K562 (cell line): ENCODE results near the gene GRIP1. TPM values are rescaled to one million over a fixed set of nuclear protein-coding genes. Genes with fewer than 3 reads are reported as not detected.

Source experiments
- ATAC-seq: fragments of 200-7000 bp; cut with Tn5 transposase; 3 replicates; pipeline ENCODE4 v1.9.1; 2020; ENCODE audit warnings: moderate library complexity
- BruUV-seq: library from RNA; stranded (reverse); fragments of 400-500 nt; replicated peaks from 2 replicates; lab custom pipeline; 2021; lab: Mats Ljungman, UMichigan
- CTCF ChIA-PET: fragments of 300-600 bp; formaldehyde crosslinking; extraction: SDS; loops from one replicate; lab custom pipeline; 2021; ENCODE audit warnings: low intra/inter-chr PET ratio; lab: Yijun Ruan, JAX
- POLR2A ChIA-PET: fragments of 300-600, 350-650 bp; sonication (Branson Sonifier 250); formaldehyde crosslinking; extraction: SDS; loops from one replicate; lab custom pipeline; 2021; ENCODE audit warnings: antibody characterized with exemption, inconsistent platforms; lab: Yijun Ruan, JAX
- DNase-seq, 4 experiments: peaks; one replicate each; pipeline versions ENCODE4 v3.0.0 to v3.0.0-alpha.2; 2011 to 2018; ENCODE audit warnings: low spot score in 3 of 4, mixed read lengths in 3 of 4; ENCODE audit errors: extremely low read depth in 1 of 4
- FAIRE-seq: peaks from 2 replicates; lab custom pipeline; 2011; peaks lifted over from hg19 to GRCh38; lab: Jason Lieb, UNC
- H2AFZ ChIP-seq: 2 replicates; pipeline ENCODE4 v1.6.0; 2011; ENCODE audit warnings: low read depth, low read length, control low read depth, inconsistent platforms
- H3K27ac ChIP-seq: fragments of 200-600 bp; 3 replicates; pipeline ENCODE4 v1.8.0; 2011; ENCODE audit warnings: low read depth, mild to moderate bottlenecking, control low read depth, inconsistent platforms, low read length, moderate library complexity, mixed read lengths; ENCODE audit errors: extremely low read depth
- H3K27me3 ChIP-seq, 2 experiments: fragments of 300-600 bp in 1 of 2; 2 replicates in 1 of 2; 3 replicates in 1 of 2; pipeline versions ENCODE4 v1.6.0 to v1.8.0; 2011; ENCODE audit warnings: inconsistent platforms in 2 of 2, low read length in 2 of 2, mild to moderate bottlenecking in 1 of 2, mixed read lengths in 1 of 2, moderate library complexity in 1 of 2; ENCODE audit not compliant: control insufficient read depth in 2 of 2, insufficient read depth in 2 of 2
- H3K36me3 ChIP-seq: fragments of 300-600 bp; 3 replicates; pipeline ENCODE4 v1.8.0; 2011; ENCODE audit warnings: mild to moderate bottlenecking, low read length, inconsistent platforms; ENCODE audit not compliant: control insufficient read depth, insufficient read depth
- H3K4me1 ChIP-seq, 2 experiments: fragments of 200-600 bp in 1 of 2; replicated peaks in 1 of 2; 2 replicates in 1 of 2; 3 replicates in 1 of 2; pipeline versions ENCODE4 v1.5.1 to v1.8.0; 2011; ENCODE audit warnings: inconsistent platforms in 2 of 2, low read length in 2 of 2, mild to moderate bottlenecking in 1 of 2, mixed read lengths in 1 of 2, moderate library complexity in 1 of 2; ENCODE audit not compliant: control insufficient read depth in 2 of 2, insufficient read depth in 2 of 2
- H3K4me2 ChIP-seq: 2 replicates; pipeline ENCODE4 v1.6.1; 2011; ENCODE audit warnings: low read length, control low read depth, inconsistent platforms, mixed read lengths; ENCODE audit not compliant: insufficient read depth
- H3K4me3 ChIP-seq: fragments of 200-600 bp; sonication (generic), shearing (Covaris generic); 2 replicates; pipeline ENCODE4 v1.5.1; 2016; ENCODE audit warnings: control low read depth, inconsistent platforms
- H3K79me2 ChIP-seq: fragments of 200-600 bp; 3 replicates; pipeline ENCODE4 v1.8.0; 2011; ENCODE audit warnings: low read length, inconsistent platforms; ENCODE audit not compliant: control insufficient read depth, insufficient read depth
- H3K9ac ChIP-seq, 2 experiments: 2 replicates each; pipeline versions ENCODE4 v1.6.0 to v1.6.1; 2011; ENCODE audit warnings: low read depth in 2 of 2, low read length in 2 of 2, control low read depth in 1 of 2, inconsistent platforms in 1 of 2, mild to moderate bottlenecking in 1 of 2, mixed read lengths in 1 of 2; ENCODE audit not compliant: insufficient read depth in 1 of 2
- H3K9me1 ChIP-seq: one replicate; pipeline ENCODE4 v1.6.0; 2011; ENCODE audit warnings: inconsistent platforms, mild to moderate bottlenecking, low read length, moderate library complexity; ENCODE audit not compliant: control insufficient read depth, insufficient read depth
- H3K9me3 ChIP-seq: replicated peaks from 2 replicates; pipeline ENCODE4 v1.5.1; 2011; ENCODE audit warnings: low read depth, low read length, inconsistent platforms; ENCODE audit not compliant: control insufficient read depth, insufficient read depth
- H4K20me1 ChIP-seq: replicated peaks from 2 replicates; pipeline ENCODE4 v1.6.1; 2011; ENCODE audit warnings: low read length, inconsistent platforms, mixed read lengths; ENCODE audit not compliant: control insufficient read depth, insufficient read depth
- FOXA3 ChIP-seq, 2 experiments: fragments of 450-650 bp in 1 of 2; sonication (generic) in 1 of 2; formaldehyde crosslinking; IDR thresholded peaks in 1 of 2; conservative IDR thresholded peaks in 1 of 2; 2 replicates each; pipeline versions ENCODE4 v1.4.0 to v1.8.0; 2020 to 2022; ENCODE audit warnings: mild to moderate bottlenecking in 2 of 2, missing genetic modification reagents in 1 of 2
- NCOR1 ChIP-seq: fragments of 450-650 bp; IDR thresholded peaks from 2 replicates; pipeline ENCODE4 v1.6.1; 2016; ENCODE audit warnings: mild to moderate bottlenecking, moderate library complexity
- RCOR1 ChIP-seq, 2 experiments: IDR thresholded peaks; 2 replicates each; pipeline ENCODE4 v1.6.1; 2012; ENCODE audit warnings: low read depth in 2 of 2, low read length in 2 of 2, borderline replicate concordance in 1 of 2, improper control_type of control experiment in 1 of 2
- SNIP1 ChIP-seq: fragments of 450-650 bp; IDR thresholded peaks from 2 replicates; pipeline ENCODE4 v1.7.1; 2017; ENCODE audit warnings: low read depth, mild to moderate bottlenecking
- TAF15 ChIP-seq: fragments of 200-400 bp; formaldehyde crosslinking; IDR thresholded peaks from 2 replicates; pipeline ENCODE4 v1.6.1; 2017; ENCODE audit warnings: mild to moderate bottlenecking, low read depth, low read length, moderate library complexity
- TAL1 ChIP-seq: fragments of 450-650 bp; IDR thresholded peaks from 2 replicates; pipeline ENCODE4 v1.6.1; 2016; ENCODE audit warnings: mild to moderate bottlenecking
- ZBTB12 ChIP-seq: fragments of 250-450 bp; sonication (Bioruptor Pico); IDR thresholded peaks from 2 replicates; pipeline ENCODE4 v1.4.0; 2020
- ZBTB2 ChIP-seq: fragments of 450-650 bp; IDR thresholded peaks from 2 replicates; pipeline ENCODE4 v1.6.1; 2016; ENCODE audit warnings: antibody characterized with exemption
- ZNF395 ChIP-seq: fragments of 200-800 bp; sonication (Bioruptor generic); IDR thresholded peaks from 2 replicates; pipeline ENCODE4 v1.6.1; 2017; ENCODE audit warnings: missing genetic modification characterization, missing compliant biosample characterization
- ZZZ3 ChIP-seq: fragments of 450-650 bp; IDR thresholded peaks from 2 replicates; pipeline ENCODE4 v1.6.1; 2016; ENCODE audit warnings: antibody characterized with exemption, mild to moderate bottlenecking, moderate library complexity
- WGBS: fragments of 100-300 bp; shearing (Covaris generic); methylation state at CpG from one replicate; pipeline ENCODE4 v1.1.6; 2016; ENCODE audit warnings: low coverage, mixed read lengths; ENCODE audit not compliant: insufficient coverage; ENCODE audit errors: missing lambda C conversion rate; 5-methylcytosine and 5-hydroxymethylcytosine counted together
- in situ Hi-C: fragments of 300-500 bp; cut with MboI; formaldehyde crosslinking; loops from 4 replicates; pipeline ENCODE4 v1.15.0; 2018; ENCODE audit warnings: inconsistent platforms, mixed read lengths
- intact Hi-C: fragments of 100-400 bp; cut with micrococcal nuclease; formaldehyde crosslinking; loops from 2 replicates; pipeline ENCODE4 v1.14.2; 2022
- polyA plus RNA-seq, 8 experiments: library from polyadenylated mRNA; depleted of rRNA in 4 of 8; stranded (reverse) in 5 of 8; unstranded in 3 of 8; fragments of >200 nt; fragmentation: Nextera tagmentation in 2 of 8; fragmentation: Illumina TruSeq in 1 of 8; extraction: Ambion mirVana in 2 of 8; extraction: Trizol in 1 of 8; gene quantifications; 2 replicates each; pipeline versions ENCODE4 v1.2.1 to v1.2.3, GENCODE V29; 2011 to 2014; ENCODE audit warnings: inconsistent platforms in 1 of 8, missing spikeins in 1 of 8
- total RNA-seq, 7 experiments: library from RNA; depleted of rRNA in 6 of 7; stranded (reverse); fragments of >200 nt in 6 of 7; fragmentation: Illumina TruSeq in 2 of 7; extraction: Trizol in 2 of 7; gene quantifications; 2 replicates each; pipeline versions ENCODE4 v1.2.1 to v1.2.3, GENCODE V29; 2011 to 2021; ENCODE audit warnings: low replicate concordance in 1 of 7

The GRIP1 gene
- total and polyA plus RNA-seq, 9 of the 15 experiments (the other 6 are each of a cell fraction or from before 2014, with no cell fraction given), result 0.28 to 1.2 (median 0.45) TPM

GRCh38 chr12:66692170-66692569, 13.3 kb upstream of the GRIP1 start:
- TF ChIP-seq FOXA3 (CRISPR knock-in tag; conservative IDR thresholded peaks at IDR 0.05 in 1 of 2, IDR thresholded peaks at IDR 0.05 in 1 of 2) (no peak), ZBTB12 (CRISPR knock-in tag) (no peak), ZBTB2 (no peak), RCOR1 (IDR thresholded peaks at IDR 0.05; ENCODE audit: borderline replicate concordance in 1 of 2, low read depth in 2 of 2, low read length in 2 of 2) (no peak), ZNF395 (no peak), ZZZ3 (no peak), TAL1 (no peak), SNIP1 (no peak), NCOR1 (no peak), TAF15 (no peak)
- no peaks in the 10 kb centered on the region for H3K9me1 ChIP-seq
- ChIA-PET CTCF (no interaction called here), POLR2A (no interaction called here)
- H3K27me3 ChIP-seq, result no peaks in the 10 kb centered on the region
- H3K4me3 ChIP-seq, result no peak overlapping the region
- H3K27ac ChIP-seq, result no peak overlapping the region
- DNase-seq (no peak), ATAC-seq (no peak), FAIRE-seq (no peak)
- no peak overlapping the region for H3K9ac ChIP-seq
- H3K79me2 ChIP-seq, result no peaks in the 10 kb centered on the region
- in situ Hi-C loops (no loop called here), intact Hi-C loops (loop anchor here (5.0 kb wide), 1 partner anchor 420 kb away; no protein-coding TSS in a partner anchor)
- H3K9me3 ChIP-seq, result no peaks in the 10 kb centered on the region
- H3K4me1 ChIP-seq, result no peaks in the 10 kb centered on the region
- no peaks in the 10 kb centered on the region for H4K20me1 ChIP-seq
- H3K36me3 ChIP-seq, result no peaks in the 10 kb centered on the region
- no peak overlapping the region for H2AFZ ChIP-seq
- 0% methylated on average over 1 of the region's 1 CpG for WGBS
- BruUV-seq, result no TSS peak
- H3K4me2 ChIP-seq, result no peak overlapping the region
